ENCODE results near the gene GJA8. TPM values are rescaled to one million over a fixed set of nuclear protein-coding genes. Genes with fewer than 3 reads are reported as not detected.

The GJA8 gene
- total RNA-seq, 1 experiment from 2014 or later: not detected

DNA sequence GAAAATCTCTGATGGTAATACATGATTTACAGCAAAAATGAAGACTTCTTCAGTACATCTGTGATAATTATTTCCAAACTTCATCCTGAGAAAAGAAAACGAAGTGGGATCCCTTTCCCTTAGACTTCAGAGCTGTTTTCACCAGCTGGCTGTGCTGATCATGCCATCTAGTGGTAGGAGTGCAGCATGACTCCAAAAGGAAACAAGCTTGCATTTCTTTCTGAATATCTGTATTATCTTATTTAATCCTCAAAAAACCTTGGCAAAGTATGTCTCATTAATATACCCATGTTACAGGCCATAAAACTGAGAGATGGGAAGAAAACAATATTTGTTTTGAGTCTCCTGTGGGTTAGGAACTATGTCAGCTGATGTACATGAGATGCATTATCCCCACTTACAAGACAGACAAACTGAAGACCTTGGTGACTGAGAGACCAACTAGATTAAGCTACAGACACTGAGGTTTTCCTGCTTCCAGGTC lies 9.8 kb upstream of the GJA8 start:
- Histone ChIP-seq H3K4me1 (ENCODE audit: insufficient read depth, low read length, poor library complexity, severe bottlenecking) (no peaks in the 10 kb centered on the region), H3K27ac (ENCODE audit: low read depth, low read length, poor library complexity, severe bottlenecking) (no peak overlapping the region), H3K27me3 (replicated peaks; ENCODE audit: insufficient read depth, low read depth, low read length, poor library complexity) (no peaks in the 10 kb centered on the region), H3K9me3 (ENCODE audit: low read depth, low read length, poor library complexity, severe bottlenecking) (no peaks in the 10 kb centered on the region), H3K36me3 (ENCODE audit: insufficient read depth, low read length, poor library complexity, severe bottlenecking) (no peaks in the 10 kb centered on the region), H3K4me3 (ENCODE audit: low read depth, low read length, poor library complexity, severe bottlenecking) (no peak overlapping the region)
- TF ChIP-seq, protein P1, sequence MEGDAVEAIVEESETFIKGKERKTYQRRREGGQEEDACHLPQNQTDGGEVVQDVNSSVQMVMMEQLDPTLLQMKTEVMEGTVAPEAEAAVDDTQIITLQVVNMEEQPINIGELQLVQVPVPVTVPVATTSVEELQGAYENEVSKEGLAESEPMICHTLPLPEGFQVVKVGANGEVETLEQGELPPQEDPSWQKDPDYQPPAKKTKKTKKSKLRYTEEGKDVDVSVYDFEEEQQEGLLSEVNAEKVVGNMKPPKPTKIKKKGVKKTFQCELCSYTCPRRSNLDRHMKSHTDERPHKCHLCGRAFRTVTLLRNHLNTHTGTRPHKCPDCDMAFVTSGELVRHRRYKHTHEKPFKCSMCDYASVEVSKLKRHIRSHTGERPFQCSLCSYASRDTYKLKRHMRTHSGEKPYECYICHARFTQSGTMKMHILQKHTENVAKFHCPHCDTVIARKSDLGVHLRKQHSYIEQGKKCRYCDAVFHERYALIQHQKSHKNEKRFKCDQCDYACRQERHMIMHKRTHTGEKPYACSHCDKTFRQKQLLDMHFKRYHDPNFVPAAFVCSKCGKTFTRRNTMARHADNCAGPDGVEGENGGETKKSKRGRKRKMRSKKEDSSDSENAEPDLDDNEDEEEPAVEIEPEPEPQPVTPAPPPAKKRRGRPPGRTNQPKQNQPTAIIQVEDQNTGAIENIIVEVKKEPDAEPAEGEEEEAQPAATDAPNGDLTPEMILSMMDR (conservative IDR thresholded peaks at IDR 0.05; ENCODE audit: low read depth, low read length): peak; percentile 95
- no peak for TF ChIP-seq EZH2 (IDR thresholded peaks at IDR 0.05; ENCODE audit: borderline replicate concordance, low read depth, low read length, poor library complexity, severe bottlenecking)
- peak; percentile 63 for DNase-seq (ENCODE audit: low spot score)
- no TSS peak for BruUV-seq (replicated peaks)
- ChIA-PET POLR2A (ENCODE audit: low non-redundant PET) (no interaction called here), CTCF (interaction anchor here (0.5 to 1.7 kb wide), 10 partner anchors 9 to 651 kb away, joined by 3 to 7 read pairs (median 5); no protein-coding TSS in a partner anchor)
- intact Hi-C loops (cut with micrococcal nuclease; ENCODE audit: unreplicated experiment): loop anchor here (1.0 to 5.0 kb wide), 4 partner anchors 190 to 620 kb away; no protein-coding TSS in a partner anchor

DNA sequence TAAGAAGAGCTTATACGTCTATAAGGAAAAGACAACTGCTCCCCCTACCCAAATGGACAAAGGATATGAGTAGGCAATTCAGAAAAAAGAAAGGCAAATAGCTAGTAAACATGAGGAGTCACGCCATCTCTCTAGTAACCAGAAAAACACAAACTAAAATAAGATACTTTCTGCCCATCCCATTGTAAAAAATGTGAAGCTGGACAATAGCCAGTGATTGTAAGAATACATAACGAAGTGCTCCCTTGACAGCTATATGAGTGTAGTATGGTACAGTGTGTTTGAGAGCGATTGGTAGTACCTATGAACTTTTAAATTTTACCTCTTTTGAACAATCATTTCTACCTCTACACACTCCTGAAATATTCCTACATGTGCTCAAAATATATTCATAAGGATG lies 7.5 kb upstream of the GJA8 start:
- Histone ChIP-seq H3K27ac (ENCODE audit: low read depth, low read length, poor library complexity, severe bottlenecking) (no peak overlapping the region), H3K27me3 (replicated peaks; ENCODE audit: insufficient read depth, low read depth, low read length, poor library complexity) (no peaks in the 10 kb centered on the region), H3K36me3 (ENCODE audit: insufficient read depth, low read length, poor library complexity, severe bottlenecking) (no peaks in the 10 kb centered on the region), H3K4me1 (ENCODE audit: insufficient read depth, low read length, poor library complexity, severe bottlenecking) (no peaks in the 10 kb centered on the region), H3K4me3 (ENCODE audit: low read depth, low read length, poor library complexity, severe bottlenecking) (no peak overlapping the region), H3K9me3 (ENCODE audit: low read depth, low read length, poor library complexity, severe bottlenecking) (no peaks in the 10 kb centered on the region)
- intact Hi-C loops (cut with micrococcal nuclease; ENCODE audit: unreplicated experiment): no loop called here
- CTCF ChIA-PET: no interaction called here
- no peak for TF ChIP-seq EZH2 (IDR thresholded peaks at IDR 0.05; ENCODE audit: borderline replicate concordance, low read depth, low read length, poor library complexity, severe bottlenecking)
- TF ChIP-seq, protein P1 (conservative IDR thresholded peaks at IDR 0.05; ENCODE audit: low read depth, low read length): no peak
- BruUV-seq (replicated peaks): no TSS peak
- no peak for DNase-seq (ENCODE audit: low spot score)
- POLR2A ChIA-PET (ENCODE audit: low non-redundant PET): interaction anchor here (0.5 kb wide), 1 partner anchor 11 kb away, joined by 3 read pairs; no protein-coding TSS in a partner anchor

DNA sequence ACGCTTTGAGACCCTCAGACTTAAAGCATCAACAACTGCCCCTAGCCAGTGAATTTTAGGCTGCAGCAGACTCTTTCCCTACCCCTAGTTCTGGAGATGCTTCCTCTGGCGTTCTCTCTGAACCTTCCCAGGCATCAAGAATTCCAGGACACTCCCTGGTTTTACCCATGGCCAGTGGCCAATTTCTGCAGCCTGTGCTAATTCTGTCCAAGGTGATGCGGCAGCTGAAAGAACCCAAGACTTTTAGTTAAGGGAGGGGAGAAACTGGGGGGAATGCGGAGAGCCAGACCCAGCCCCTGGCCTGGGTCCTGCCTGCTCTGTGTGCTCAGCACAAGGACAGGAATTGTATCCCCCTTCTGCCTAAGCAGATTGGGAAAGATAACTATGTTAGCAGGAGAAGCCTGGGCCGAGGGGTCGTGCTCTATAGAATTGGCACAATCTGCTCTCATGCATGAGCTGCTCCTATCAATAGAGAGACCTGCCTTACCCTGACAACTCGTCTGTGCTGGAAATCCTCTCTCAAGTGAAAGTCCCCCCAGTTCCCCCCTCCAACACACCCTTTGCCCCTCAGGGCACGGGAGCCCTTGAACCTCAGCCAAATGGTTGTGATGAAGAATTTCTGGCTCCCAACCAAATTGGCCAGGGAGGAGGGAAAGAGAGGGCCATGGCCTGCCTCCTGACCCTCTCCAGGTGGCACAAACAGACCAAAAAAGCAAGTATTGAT lies 5.4 kb upstream of the GJA8 start:
- no peak for DNase-seq (ENCODE audit: low spot score)
- Histone ChIP-seq H3K36me3 (ENCODE audit: insufficient read depth, low read length, poor library complexity, severe bottlenecking) (no peaks in the 10 kb centered on the region), H3K9me3 (ENCODE audit: low read depth, low read length, poor library complexity, severe bottlenecking) (no peaks in the 10 kb centered on the region), H3K27ac (ENCODE audit: low read depth, low read length, poor library complexity, severe bottlenecking) (no peak overlapping the region), H3K27me3 (replicated peaks; ENCODE audit: insufficient read depth, low read depth, low read length, poor library complexity) (no peaks in the 10 kb centered on the region), H3K4me3 (ENCODE audit: low read depth, low read length, poor library complexity, severe bottlenecking) (no peak overlapping the region), H3K4me1 (ENCODE audit: insufficient read depth, low read length, poor library complexity, severe bottlenecking) (no peaks in the 10 kb centered on the region)
- intact Hi-C loops (cut with micrococcal nuclease; ENCODE audit: unreplicated experiment): no loop called here
- TF ChIP-seq EZH2 (IDR thresholded peaks at IDR 0.05; ENCODE audit: borderline replicate concordance, low read depth, low read length, poor library complexity, severe bottlenecking): no peak
- TF ChIP-seq, protein P1 (conservative IDR thresholded peaks at IDR 0.05; ENCODE audit: low read depth, low read length): no peak
- ChIA-PET POLR2A (ENCODE audit: low non-redundant PET) (no interaction called here), CTCF (no interaction called here)
- BruUV-seq (replicated peaks): no TSS peak
